NCI-H146 (cell line): ENCODE results near the gene KLF4.
"Not testable (repeated sequence)": the region's sequence is repeated elsewhere in the genome, so short reads cannot be mapped to it uniquely, and the experiment has no call there.

Source experiments
- DNase-seq: peaks from one replicate; lab custom pipeline; 2025; lab: John Stamatoyannopoulos, UW

KLF4 gene

DNA sequence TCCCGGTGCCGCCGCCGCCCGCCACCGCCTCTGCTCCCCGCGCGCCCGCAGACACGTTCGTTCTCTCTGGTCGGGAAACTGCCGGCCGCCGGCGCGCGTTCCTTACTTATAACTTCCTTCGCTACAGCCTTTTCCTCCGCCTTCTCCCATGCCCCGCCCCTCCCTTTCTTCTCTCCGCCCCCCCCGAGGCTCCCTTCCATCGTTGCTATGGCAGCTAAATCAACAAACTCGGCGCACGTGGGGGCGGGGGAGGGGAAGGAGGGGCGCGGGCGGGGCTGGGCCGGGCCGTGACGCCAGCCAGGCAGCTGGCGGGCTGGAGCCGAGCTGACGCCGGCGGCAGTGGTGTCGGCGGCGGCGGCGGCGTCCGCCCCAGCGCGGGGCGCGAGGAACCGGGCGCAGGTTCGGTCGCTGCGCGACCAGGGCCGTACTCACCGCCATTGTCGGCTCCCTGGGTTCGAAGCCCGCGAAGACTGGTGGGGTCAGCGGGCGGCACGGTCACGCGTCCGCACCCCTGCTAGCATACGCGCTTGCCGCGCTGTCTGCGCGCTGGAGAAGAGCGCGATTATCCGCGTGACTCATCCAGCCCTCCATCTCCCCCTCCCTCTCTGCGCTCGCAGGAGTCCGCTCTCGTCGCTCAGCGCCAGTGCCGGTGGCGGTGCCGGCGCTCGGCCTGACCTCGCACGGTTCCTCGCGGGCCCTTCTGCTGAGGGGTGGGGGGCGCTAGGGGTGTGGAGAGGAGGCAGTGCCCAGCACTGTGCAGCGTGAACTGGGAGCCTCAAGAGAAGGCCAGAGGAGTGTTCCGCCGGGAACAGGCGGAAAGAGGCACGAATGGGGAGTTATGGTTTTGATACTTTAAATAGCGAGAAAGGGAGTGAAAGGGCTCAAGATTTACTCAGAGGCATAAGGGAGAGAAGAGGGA lies at the start of gene KLF4:
Gene KLF4, minus strand, starts transcription at position 83 of the 919 bp plus-strand sequence. CDS start 597 bp downstream, outside the sequence.
- DNase-seq, result peak; percentile 92

DNA sequence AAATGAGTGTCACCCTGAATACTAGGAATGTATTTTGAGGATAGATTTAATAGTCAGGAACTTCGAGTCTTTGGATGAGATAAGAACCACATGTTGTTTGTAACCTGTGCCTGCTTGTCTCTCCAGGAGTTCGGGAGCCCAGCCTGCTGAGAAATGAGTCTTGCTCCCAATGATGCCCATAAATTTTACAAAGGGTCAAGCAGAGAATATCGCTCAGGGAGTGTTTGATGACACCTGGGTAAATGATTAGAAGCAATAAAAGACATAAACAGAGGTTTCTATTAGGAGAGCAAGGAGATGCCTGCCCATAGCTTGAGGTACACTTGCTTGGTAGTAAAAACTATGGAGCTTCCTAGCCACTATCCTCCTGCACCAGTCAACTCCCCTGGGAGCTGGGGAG lies 46.9 kb upstream of the KLF4 start:
- no peak for DNase-seq

DNA sequence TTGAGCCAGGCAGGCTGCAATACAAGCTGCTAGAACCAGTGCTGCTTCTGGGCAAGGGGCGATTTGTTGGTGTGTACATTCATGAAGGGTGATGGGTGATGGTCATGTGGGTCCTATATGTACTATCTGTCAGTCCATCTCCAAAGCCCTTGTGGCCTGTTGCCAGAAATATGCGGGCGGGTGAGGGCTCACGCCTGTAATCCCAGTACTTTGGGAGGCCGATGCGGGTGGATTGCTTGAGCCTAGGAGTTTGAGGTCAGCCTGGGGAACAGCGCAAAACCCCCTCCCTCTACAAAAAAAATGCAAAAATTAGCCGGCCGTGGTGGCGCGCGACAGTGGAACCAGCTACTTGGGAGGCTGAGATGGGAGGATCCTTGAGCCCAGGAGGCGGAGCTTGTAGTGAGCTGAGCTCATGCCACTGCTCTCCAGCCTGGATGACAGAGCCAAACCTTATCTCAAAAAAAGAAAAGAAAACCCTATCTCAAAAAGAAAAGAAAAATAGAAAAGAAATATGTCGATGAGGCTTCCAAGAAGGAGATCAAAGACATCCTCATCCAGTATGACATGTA lies 45.0 kb upstream of the KLF4 start:
- no peak for DNase-seq

DNA sequence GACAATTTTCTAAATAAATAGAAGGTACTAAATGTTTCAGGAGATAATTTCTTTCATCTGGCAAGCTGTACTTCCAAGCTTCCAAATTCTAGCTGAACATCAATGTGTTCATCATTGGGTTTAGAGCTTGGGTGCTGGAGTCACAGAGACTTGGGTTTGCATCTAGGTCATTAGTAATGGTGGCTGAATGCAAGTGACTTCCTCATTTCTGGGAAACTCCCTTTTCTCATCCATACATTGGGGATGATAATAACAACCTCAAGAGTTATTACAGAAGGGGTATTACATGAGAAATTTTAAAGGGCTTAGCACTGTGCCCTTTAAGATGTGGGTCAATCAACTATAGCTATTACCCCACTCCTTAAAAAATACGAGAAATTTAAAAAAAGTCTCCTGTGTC lies 41.1 kb upstream of the KLF4 start:
- no peak for DNase-seq

DNA sequence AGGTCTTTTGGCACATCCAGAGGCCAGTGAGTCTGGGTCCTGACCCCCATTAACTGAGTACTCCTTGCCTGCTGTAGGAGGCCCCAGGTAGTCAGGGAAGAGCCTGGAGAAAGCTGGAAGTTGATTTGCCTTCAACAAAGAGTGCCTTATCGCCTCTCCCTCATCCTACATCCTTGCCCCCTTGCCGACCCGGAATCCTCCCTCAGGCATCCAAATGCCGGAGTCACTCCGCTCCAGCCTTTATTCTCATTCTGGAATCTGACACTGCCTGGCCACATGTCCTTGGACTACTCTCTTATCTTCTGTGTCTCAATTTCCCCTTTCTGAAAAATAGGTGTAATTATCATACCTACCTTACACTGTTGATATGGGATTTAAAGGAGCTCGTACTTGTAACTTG lies 39.1 kb upstream of the KLF4 start:
- DNase-seq, result no peak

DNA sequence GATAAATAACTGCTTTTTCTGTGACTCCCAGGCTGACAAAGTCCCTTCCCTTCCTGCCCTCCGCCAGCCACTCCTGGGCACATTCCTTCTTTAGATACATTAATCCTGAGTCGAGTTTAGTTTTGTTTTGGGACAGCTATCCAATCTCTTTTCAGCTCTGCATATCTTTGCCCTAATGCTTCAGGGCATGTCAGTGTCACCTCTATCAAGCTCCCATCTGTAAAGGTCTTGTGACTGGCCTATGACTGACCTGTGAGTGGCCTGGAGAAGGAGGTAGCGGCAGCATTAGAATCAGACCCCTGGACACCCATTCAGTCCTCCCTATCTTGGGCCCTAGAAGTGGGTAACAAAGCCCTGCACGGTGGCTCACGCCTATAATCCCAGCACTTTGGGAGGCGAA lies 34.0 kb upstream of the KLF4 start:
- no peak for DNase-seq

DNA sequence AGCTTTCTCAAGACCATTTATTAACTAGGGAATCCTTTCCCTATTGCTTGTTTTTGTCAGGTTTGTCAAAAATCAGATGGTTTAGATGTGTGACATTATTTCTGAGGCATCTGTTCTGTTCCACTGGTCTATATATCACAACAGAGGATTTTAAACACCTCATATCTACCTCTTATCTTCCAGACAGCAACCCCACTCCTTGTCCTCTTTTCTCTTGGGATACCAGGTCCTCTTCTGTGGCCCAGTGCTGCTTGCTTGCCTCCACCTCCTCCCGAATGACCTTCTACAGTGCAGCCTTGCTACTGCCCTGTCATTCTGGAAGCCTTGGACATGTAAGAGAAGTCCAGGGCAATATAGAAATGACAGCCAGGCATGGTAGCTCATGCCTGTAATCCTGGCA lies 30.6 kb upstream of the KLF4 start:
- no peak for DNase-seq

DNA sequence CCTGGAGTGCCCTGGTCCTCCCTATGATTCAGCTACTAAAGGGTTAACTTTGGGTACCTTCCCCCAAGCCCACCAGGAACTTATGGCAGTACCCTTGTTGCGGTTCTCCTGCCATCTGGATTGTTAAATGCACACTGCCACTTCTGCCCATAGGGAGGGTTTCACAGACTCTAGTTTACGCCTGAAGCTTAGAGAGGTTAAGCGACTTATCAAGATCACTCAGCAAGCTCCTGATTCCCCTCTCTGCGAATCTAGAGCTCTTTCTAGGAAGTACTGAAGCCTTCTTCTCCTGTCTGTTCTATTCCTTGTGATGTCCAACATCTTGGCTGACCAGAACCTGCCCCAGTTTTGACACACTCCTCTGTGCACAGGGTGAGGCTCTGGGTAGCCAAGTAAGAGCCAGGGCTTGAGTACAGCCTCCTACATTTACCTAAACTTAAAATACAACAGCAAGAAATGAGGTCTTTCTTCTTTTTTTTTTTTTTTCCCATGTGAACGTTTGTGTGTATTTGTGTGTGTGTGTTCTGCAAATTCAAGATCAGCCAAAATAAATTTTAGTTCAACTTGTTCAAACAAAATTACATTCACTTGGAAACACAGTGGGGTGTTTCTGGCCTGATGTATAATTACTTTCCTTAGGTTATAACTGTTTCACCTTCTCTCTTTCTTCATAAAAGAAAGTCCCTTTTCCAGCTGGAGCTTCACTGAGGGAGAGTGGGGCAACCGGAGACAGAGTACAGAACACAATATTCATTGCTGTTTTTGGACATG lies 28.7 kb upstream of the KLF4 start:
- no peak for DNase-seq

DNA sequence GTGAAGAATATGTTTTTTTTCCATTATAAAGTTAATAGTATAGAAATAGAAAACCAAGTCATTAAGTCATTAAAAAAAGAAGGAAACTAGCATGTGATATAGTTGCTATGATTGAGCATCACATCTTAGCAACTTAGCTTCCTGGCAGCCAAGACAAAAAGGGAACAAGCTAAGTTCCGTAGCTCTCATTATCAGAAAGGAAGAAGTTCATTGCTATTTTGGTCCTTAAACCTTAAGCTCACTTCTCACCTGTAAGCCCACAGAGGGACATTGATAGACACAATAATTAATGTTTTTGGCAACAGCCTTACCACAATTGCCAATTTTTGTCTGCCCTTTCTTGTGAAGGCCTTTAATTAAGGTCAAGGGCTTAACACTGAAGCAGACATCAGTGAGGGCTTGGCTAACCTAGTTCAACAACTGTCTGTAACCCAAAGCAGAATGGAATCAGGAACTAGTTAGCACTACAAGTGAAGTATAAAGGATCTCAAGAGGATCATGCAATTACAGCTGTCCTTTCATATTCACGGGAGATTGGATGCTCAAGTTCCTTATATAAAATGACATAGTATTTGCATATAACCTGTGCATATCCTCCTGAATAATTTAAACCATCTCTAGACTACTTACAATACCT lies 24.0 kb upstream of the KLF4 start:
- DNase-seq, result no peak

DNA sequence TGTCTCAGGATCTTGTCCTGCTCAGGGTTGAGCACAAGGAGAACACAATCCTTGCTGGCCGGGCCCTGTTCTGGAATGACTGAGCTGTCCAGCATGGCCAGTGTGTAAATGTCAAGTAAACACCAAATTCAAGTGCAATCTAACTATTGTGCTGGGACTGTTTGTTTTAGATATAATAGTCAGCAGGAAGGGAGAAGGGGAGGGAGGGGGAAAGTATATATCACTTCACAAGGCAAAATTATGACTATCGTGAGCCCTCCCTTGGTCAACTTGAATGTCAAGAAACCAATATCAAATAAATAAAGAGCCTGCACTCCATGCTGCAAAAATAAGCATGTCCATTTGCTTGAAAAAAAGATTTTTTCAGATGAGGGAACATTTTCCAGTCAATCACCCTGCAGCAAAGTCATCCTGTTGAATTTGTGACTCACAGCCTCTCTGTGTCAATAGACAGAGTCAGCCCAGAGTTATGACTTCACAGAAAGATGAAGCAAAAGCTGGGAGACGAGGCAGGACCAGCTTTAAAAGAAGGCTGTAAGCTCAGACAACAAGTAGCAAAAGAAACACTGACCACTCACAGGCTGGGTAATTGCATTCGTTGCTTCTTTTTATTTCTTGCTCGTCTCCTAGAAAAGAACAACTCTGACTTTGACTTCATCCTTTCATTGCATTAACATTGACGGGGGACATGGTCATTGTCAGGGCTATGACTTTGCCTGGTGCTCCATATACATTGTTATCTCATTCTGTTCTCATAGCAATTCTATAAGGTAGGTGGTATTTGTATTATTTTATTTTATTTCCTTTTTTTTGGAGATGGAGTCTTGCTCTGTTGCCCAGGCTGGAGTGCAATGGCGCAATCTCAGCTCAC lies 15.3 kb upstream of the KLF4 start:
- peak; percentile 31 for DNase-seq

DNA sequence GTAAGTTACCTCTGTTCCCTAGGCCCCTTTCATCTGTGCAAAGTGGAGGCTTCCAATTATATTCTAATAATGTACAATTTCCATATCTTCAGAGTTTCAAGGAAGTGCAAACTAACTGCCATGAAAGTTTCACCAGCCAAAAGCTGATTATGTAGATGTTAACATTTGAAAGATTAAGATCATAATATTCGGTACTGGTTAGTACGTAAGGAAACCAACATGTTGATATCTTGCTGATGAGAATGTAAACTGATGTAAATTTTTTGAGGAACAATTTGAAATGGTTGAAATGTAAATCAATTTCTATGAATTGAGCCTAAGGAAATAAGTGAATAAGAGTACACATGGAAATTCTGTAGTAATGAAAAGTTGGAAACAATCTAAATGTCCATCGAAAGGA lies 12.9 kb upstream of the KLF4 start:
- no peak for DNase-seq

DNA sequence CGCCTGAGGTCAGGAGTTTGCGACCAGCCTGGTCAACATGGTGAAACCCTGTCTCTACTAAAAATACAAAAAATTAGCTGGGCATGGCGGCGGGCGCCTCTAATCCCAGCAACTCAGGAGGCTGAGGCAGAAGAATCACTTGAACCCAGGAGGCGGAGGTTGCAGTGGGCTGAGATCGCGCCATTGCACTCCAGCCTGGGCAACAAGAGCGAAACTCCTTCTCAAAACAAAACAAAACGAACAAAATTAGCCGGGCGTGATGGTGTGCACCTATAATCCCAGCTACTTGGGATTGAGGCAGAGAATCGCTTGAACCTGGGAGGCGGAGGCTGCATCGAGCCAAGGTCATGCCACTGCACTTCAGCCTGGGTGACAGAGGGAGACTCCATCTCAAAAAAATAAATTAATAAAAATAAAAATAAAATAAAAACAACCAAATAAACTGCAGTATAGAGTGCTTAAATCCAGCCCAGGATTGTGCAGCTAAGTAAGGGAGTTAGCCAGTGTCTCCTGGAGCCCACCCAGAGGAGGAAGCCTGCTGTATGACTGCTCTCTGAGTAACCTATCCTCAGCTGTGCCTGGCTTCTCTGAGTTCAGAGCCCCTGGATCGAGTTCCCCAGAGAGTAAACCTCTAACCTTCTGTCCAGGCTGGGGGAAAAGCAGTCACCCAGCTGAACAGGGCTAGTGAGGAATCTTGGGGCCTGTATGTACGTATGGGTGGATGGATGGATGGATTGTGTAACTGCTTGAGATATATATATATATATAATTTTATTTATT lies 11.0 kb upstream of the KLF4 start:
- DNase-seq, result not testable (repeated sequence)

DNA sequence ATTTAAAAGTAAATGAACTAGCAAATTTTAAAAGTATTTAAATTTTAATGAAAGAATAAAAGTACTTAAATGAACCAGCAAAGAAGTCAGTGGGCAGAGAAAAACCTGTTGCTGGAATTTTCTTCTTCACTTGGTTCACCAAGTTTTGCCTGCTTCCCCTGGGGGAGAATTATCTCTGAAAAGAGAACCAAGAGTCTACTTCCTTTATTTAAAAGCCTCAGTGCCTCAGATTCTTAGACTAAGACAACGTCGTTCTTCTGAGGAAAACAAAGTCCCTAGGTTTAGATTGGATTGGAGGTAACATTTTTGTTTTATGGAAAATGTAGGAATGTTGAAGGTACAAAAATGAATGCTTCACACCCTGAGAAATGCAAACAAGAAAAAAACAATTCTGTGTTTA lies 7.4 kb upstream of the KLF4 start:
- DNase-seq, result no peak

DNA sequence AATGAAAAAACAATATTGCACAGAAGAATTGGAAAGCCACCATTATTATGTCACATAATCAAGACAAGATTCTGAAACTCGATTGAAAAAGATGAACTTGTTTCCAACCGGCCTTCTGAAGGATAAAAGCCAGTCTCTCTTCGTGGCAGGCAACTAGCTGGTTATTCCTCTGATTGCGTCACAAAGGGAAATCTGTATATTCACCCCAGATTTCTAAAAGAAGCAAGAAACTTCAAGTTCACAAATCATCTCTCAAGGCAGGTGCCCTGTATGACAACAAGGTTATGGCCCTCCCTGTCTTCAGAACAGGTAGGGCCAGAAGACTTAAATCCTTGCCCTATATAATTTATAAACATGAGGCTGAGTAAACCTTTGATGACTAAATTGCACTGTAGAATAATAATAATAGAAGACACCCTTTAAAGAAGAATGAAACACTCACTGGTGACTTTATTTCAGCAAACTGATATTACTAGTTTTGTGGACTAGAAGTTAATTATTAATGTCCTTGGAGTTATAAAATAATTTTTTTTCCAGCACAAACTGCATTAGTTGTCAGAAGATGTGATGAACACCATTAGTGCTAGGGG lies 2.9 kb upstream of the KLF4 start:
- DNase-seq, result no peak

DNA sequence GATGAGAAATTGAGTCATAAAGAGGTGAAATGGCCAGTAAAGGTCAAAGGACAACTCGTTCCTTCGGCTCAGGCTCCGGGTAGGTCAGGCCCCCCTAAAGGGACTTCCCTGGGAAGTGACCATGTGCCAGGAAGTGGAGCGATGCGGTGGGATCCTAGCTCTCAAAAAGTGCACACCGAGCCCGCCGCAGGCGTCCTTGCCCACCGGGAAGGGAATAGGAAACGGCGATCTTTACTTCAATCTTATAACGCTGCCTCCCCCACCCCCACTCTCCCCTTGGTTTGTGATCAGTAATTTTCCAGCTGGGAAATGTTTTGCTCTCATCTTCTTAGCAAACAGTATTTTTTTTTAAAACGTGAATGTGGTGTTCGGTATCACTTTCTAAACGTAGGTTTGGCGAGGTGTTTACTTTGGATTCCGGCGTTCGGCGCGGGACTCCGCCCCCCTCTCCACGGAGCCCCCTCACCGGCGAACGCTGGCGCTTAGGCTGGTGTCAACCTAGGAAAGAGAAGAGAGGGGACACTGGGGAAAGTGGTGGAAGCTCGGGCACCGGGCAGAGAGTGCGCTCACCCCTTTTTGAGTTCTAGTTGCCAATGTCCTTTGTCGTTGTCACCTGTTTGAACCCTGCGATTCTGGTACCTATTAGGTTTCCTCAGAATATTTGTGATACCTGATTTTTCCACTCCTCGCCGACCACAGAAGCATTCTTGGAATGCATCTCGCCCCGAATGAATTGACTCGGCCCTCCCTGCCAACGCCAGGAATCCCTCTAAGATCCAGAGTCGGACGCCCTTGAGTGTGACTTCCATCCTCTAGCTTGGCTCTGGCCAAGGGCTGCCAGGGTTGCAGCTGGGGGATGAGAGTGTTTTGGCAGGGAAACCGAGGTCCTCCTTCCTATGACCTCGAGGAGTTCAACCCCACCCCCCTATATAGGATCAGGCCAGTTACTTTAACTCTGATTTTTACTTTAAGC lies 1.8 kb upstream of the KLF4 start:
- DNase-seq, result no peak

DNA sequence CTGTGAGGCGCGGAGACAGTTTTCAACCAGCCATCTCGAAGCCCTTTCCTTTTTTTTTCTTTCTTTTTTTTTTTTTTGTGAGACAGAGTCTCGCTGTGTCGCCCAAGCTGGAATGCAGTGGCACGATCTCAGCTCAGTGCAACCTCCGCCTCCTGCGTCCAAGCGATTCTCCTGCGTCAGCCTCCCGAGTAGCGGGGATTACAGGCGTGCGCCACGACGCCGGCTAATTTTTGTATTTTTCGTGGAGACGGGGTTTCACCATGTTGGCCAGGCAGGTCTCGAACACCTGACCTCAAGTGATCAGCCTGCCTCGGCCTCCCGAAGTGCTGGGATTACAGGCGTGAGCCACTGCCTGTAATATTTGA lies 1.0 kb upstream of the KLF4 start:
- peak; percentile 18 for DNase-seq

DNA sequence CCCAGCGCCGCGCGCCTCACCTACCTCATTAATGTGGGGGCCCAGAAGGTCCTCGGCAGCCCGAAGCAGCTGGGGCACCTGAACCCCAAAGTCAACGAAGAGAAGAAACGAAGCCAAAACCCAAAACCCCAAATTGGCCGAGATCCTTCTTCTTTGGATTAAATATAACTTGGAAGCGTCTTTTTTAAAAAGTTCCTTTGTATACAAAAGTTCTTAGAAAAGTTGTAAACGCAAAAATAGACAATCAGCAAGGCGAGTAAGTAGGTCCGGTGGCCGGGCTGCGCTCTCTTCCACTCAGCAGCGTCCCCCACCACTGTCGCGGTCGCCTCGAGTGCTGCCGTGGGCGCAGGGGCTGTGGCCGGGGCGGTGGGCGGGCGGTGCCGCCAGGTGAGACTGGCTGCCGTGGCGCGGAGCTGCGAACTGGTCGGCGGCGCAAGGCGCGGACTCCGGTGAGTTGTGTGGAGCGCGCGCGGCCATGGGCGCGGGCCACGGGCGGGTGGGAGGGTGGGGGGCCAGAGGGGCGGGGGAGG lies 360 bp downstream of the KLF4 start:
- peak; percentile 63 for DNase-seq

DNA sequence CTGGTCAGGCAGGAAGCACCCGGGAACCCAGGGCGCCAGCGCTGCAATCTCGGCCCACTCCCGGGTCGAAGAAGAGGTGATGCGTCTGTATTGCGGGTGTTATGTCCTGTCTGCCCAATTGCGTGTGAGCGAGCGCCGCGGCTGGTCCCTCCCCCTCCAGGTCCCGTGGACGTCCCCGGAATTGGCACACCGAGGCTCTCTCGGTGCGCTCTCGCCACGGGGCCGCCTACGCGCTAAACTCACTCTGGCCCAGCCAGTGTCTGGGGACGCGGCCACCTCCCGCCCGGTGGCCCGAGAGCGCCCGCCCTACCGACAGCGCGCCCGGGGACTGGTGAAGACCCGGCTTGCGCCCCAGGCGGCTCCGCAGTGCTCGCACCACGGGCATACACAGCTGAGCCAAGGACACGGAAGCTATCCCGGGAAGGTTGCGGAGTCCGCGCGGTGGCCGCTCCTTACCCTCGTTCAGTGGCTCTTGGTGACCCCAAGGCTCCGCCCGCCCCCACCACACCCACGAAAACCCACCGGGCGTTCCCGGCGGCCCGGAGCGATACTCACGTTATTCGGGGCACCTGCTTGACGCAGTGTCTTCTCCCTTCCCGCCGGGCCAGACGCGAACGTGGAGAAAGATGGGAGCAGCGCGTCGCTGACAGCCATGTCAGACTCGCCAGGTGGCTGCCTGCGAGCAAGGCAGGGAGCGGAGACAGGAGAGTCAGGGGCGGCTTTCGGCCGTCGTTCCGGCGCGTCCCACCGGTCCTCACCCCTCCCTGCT lies 1.0 kb downstream of the KLF4 start:
- DNase-seq, result peak; percentile 63
